Right lobe of liver (tissue), 4 donors: Measurements from ENCODE around the gene HOXA1.

Experiments used
- POLR2A ChIP-seq: fragments of 450-650 bp; IDR thresholded peaks from one replicate; pipeline ENCODE4 v1.6.1; 2017; ENCODE audit warnings: antibody characterized with exemption, mild to moderate bottlenecking
- TF ChIP-seq, protein P1 (sequence below), 4 donors: fragments of 200-600 bp in 3 of 4; fragments of 450-650 bp in 1 of 4; IDR thresholded peaks; one replicate each; pipeline versions ENCODE4 v1.5.1 to v1.8.0; 2016 to 2022; ENCODE audit warnings: antibody characterized with exemption in 4 of 4, mild to moderate bottlenecking in 2 of 4
- donor health status: DM: no; HTN: no; CAD: no.
- donor health status: DM: no; HTN: no; CAD: no.
- donor health status: DM: no; HTN: yes; CAD: no.

DNA sequence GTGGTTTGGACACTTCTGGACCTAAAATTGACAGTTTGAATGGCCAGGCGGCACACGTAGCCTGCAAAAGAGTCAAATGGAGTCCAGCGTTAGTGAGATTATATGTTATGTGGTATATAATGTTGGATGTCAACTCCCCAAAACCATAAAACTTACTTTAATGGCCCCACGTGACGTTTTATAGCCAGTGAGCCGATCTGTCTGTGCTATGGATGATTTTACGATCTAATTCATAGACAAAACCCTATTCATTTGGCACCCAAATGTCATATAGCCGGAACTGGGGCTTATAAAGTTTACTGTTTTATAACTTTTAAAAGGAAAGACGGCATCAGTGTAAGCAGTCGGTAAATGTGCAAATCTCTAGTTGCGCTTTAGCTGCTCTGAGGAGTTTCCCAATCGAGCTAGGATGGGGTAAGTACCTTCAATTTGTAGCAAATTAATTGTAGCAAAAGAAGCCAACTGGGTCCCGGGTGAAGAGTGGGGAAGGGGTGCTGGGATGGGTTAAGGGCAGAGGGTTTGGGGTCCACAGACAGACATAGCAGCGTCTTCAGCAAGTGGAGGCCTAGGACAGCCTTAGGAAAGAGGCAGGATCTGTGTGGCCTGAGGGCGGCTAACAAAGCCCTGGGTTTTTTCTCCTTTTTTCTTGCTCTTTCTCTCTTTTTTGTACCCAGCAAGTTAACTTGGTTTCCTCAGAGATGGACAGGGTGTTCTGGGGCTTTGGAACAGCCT, 44.5 kb upstream of the HOXA1 start:
- no peak for TF ChIP-seq POLR2A
- TF ChIP-seq, protein P1, sequence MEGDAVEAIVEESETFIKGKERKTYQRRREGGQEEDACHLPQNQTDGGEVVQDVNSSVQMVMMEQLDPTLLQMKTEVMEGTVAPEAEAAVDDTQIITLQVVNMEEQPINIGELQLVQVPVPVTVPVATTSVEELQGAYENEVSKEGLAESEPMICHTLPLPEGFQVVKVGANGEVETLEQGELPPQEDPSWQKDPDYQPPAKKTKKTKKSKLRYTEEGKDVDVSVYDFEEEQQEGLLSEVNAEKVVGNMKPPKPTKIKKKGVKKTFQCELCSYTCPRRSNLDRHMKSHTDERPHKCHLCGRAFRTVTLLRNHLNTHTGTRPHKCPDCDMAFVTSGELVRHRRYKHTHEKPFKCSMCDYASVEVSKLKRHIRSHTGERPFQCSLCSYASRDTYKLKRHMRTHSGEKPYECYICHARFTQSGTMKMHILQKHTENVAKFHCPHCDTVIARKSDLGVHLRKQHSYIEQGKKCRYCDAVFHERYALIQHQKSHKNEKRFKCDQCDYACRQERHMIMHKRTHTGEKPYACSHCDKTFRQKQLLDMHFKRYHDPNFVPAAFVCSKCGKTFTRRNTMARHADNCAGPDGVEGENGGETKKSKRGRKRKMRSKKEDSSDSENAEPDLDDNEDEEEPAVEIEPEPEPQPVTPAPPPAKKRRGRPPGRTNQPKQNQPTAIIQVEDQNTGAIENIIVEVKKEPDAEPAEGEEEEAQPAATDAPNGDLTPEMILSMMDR (IDR thresholded peaks at IDR 0.05) = no peak
